ENCODE measurements around the gene PNISR. TPM values are rescaled to one million over a fixed set of nuclear protein-coding genes. Genes with fewer than 3 reads are reported as not detected.

Gene PNISR
- total RNA-seq, 2 experiments from 2014 or later: 163 to 176 TPM

DNA sequence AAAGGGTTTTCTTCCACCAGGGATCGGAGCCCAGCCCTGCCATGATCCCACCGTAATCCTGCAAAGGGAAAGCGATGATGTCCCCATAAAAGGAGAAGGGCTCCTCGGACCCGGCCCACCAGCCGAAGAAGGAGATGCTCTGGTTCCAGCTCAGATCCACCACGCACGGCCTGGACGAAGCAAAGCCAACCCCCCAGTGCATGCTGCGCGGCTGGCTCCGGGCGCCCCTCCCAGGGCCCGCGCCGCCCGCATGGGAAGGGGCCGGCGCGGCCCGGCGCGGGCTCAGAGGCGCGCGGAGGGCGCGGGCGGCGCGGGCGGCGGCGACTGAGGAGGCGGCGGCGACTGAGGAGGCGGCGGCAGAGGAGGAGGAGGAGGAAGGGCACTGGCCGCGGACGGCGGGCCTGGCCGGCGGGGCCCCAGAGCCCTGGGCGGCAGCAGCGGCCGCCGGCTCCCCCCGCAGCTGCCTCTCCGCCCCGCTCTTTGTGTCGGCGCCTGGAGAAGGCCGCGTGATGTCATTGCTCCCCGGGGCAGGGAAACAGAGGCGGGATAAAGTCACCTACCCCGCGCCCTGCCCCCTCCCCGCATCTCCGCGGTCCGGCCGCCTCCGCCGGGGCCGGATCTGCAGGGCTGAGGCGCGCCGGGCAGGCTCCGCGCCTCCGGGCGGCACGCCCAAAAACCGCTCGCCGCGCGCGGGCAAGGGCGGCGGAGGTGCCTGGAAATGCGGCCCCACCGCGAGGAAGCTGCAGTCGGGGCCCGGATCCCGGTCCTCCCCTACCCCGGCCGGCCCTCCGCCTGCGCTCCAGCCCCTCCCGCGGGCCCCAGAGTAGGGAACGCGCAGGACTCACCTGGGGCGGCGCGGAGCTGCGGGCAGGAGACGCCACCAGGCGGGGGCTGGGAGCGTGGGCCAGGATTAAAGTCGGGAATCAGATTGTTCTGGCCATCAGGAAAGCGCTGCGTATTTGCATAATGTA, 75.7 kb downstream of the PNISR start, which contains the start of gene FAXC:
FAXC (minus strand) TSS at position 504 of the 971 bp plus-strand sequence; CDS start at position 202, 302 bp downstream.
- BruUV-seq (replicated peaks): no TSS peak
- Histone ChIP-seq H3K4me3 (ENCODE audit: low read depth, low read length, poor library complexity, severe bottlenecking) (no peak within 1 kb of the TSS), H3K9me2 (ENCODE audit: insufficient read depth, low read length) (no peaks in the 10 kb centered on the region), H3K4me1 (ENCODE audit: insufficient read depth, low read length, poor library complexity, severe bottlenecking) (no peaks in the 10 kb centered on the region), H3K9me3 (ENCODE audit: low read length) (no peaks in the 10 kb centered on the region), H2AFZ (ENCODE audit: low read length) (no peak within 1 kb of the TSS), H3K36me3 (ENCODE audit: insufficient read depth, low read length) (no peaks in the 10 kb centered on the region), H3K79me2 (ENCODE audit: insufficient read depth, low read depth, low read length) (no peaks in the 10 kb centered on the region), H3K4me2 (ENCODE audit: low read length) (peak within 1 kb of the TSS; percentile 16; the same call in 1 of the 2 replicates), H4K20me1 (ENCODE audit: insufficient read depth, low read length) (no peaks in the 10 kb centered on the region), H3K27ac (ENCODE audit: low read depth, low read length, poor library complexity, severe bottlenecking) (no peak within 1 kb of the TSS)
- ChIA-PET CTCF (ENCODE audit: unreplicated experiment) (no interaction called here), POLR2A (no interaction called here)
- no peak for DNase-seq (ENCODE audit: low spot score)
- intact Hi-C loops (cut with micrococcal nuclease; ENCODE audit: unreplicated experiment): no loop called here
- no peak for TF ChIP-seq CTCF (conservative IDR thresholded peaks at IDR 0.05; ENCODE audit: low read length)
- no peak for TF ChIP-seq EZH2phosphoT487 (IDR thresholded peaks at IDR 0.05; ENCODE audit: borderline replicate concordance, low read depth, low read length)

- ChIA-PET CTCF (ENCODE audit: unreplicated experiment) (no interaction called here), POLR2A (no interaction called here)
- intact Hi-C loops (cut with micrococcal nuclease; ENCODE audit: unreplicated experiment): no loop called here
- H3K4me1 ChIP-seq (ENCODE audit: insufficient read depth, low read length, poor library complexity, severe bottlenecking): no peaks in the 10 kb centered on the region
- no peak for DNase-seq (ENCODE audit: low spot score)
- no peaks in the 10 kb centered on the region for H3K9me3 ChIP-seq (ENCODE audit: low read length)
- BruUV-seq (replicated peaks): no TSS peak
- no peaks in the 10 kb centered on the region for H3K36me3 ChIP-seq (ENCODE audit: insufficient read depth, low read length)
- TF ChIP-seq EZH2phosphoT487 (IDR thresholded peaks at IDR 0.05; ENCODE audit: borderline replicate concordance, low read depth, low read length) (no peak), CTCF (conservative IDR thresholded peaks at IDR 0.05; ENCODE audit: low read length) (no peak)
- H3K9me2 ChIP-seq (ENCODE audit: insufficient read depth, low read length): no peaks in the 10 kb centered on the region
- no peak overlapping the region for H2AFZ ChIP-seq (ENCODE audit: low read length)
- H3K4me3 ChIP-seq (ENCODE audit: low read depth, low read length, poor library complexity, severe bottlenecking): no peak overlapping the region
- no peaks in the 10 kb centered on the region for H3K79me2 ChIP-seq (ENCODE audit: insufficient read depth, low read depth, low read length)
- H3K27ac ChIP-seq (ENCODE audit: low read depth, low read length, poor library complexity, severe bottlenecking): no peak overlapping the region
- no peaks in the 10 kb centered on the region for H4K20me1 ChIP-seq (ENCODE audit: insufficient read depth, low read length)
- no peak overlapping the region for H3K4me2 ChIP-seq (ENCODE audit: low read length)
Observed at GRCh38 chr6:99348288-99349170, 76.6 kb downstream of the PNISR start.

Other genes starting within 250 kb of the PNISR start
- gene FAXC, start 75.6 kb downstream of the PNISR start, total RNA-seq (2014; rRNA removed; shearing (Covaris generic)): not detected in 2 replicates
- not detected in 2 replicates for gene FAXC, start 75.6 kb downstream of the PNISR start, total RNA-seq (2022)
- gene COQ3, start 31.1 kb downstream of the PNISR start, total RNA-seq (2014; rRNA removed; shearing (Covaris generic)): 3.7 and 8.3 TPM in 2 replicates
- 10.9 and 11.1 TPM in 2 replicates for gene COQ3, start 31.1 kb downstream of the PNISR start, total RNA-seq (2022)
- gene USP45, start 90.1 kb upstream of the PNISR start, total RNA-seq (2014; rRNA removed; shearing (Covaris generic)): 8.5 and 9.4 TPM in 2 replicates
- gene USP45, start 90.1 kb upstream of the PNISR start, total RNA-seq (2022): 14.1 and 16.9 TPM in 2 replicates
- 53.4 and 58.4 TPM in 2 replicates for gene CCNC, start 143.4 kb upstream of the PNISR start, total RNA-seq (2014; rRNA removed; shearing (Covaris generic))
- gene CCNC, start 143.4 kb upstream of the PNISR start, total RNA-seq (2022): 89.1 and 91.9 TPM in 2 replicates
- gene PRDM13, start 181.5 kb upstream of the PNISR start, total RNA-seq (2014; rRNA removed; shearing (Covaris generic)): 0.16 TPM in 1 of 2 replicates, not detected in the other
- not detected in 2 replicates for gene PRDM13, start 181.5 kb upstream of the PNISR start, total RNA-seq (2022)

Measured in OCI-LY7 (cell line).